Suprapubic skin (tissue), 4 donors: ENCODE data around the gene STIM1. TPM values are rescaled to one million over a fixed set of nuclear protein-coding genes. Genes with fewer than 3 reads are reported as not detected.

Experiments used
- DNase-seq, 2 donors: peaks; one replicate each; pipeline ENCODE4 v3.0.0-alpha.2; 2019; ENCODE audit warnings: low spot score in 2 of 2
- H3K27ac ChIP-seq: fragments of 200-600 bp; sonication (generic); one replicate; pipeline ENCODE4 v1.5.1; 2019
- H3K27me3 ChIP-seq: fragments of 200-600 bp; sonication (generic); one replicate; pipeline ENCODE4 v1.5.1; 2019
- H3K36me3 ChIP-seq: fragments of 200-600 bp; sonication (generic); one replicate; pipeline ENCODE4 v1.5.1; 2019
- H3K4me1 ChIP-seq: fragments of 200-600 bp; sonication (generic); one replicate; pipeline ENCODE4 v1.5.1; 2019
- H3K4me3 ChIP-seq: fragments of 200-600 bp; sonication (generic); one replicate; pipeline ENCODE4 v1.5.1; 2019; ENCODE audit warnings: mild to moderate bottlenecking
- H3K9me3 ChIP-seq: fragments of 200-600 bp; sonication (generic); one replicate; pipeline ENCODE4 v1.5.1; 2019
- EP300 ChIP-seq: sonication (generic); formaldehyde crosslinking; IDR thresholded peaks from one replicate; pipeline ENCODE4 v1.6.1; 2017; ENCODE audit warnings: antibody characterized with exemption
- POLR2A ChIP-seq, 2 donors: fragments of 450-650 bp; IDR thresholded peaks; one replicate each; pipeline ENCODE4 v1.6.1; 2017; ENCODE audit warnings: antibody characterized with exemption in 2 of 2, mild to moderate bottlenecking in 2 of 2, moderate library complexity in 2 of 2
- POLR2AphosphoS5 ChIP-seq, 3 donors: sonication (generic); formaldehyde crosslinking; IDR thresholded peaks; one replicate each; pipeline ENCODE4 v1.6.1; 2017; ENCODE audit warnings: antibody characterized with exemption in 3 of 3
- WGBS: methylation state at CpG from one replicate; pipeline ENCODE4 v1.1.5; 2018; 5-methylcytosine and 5-hydroxymethylcytosine counted together
- total RNA-seq, 4 donors: library from RNA; depleted of rRNA; stranded (reverse); fragments of >200 nt; gene quantifications; one replicate each; pipeline ENCODE4 v1.1.0, GENCODE V29; 2016
- TF ChIP-seq, protein P1 (sequence below), 2 donors: fragments of 200-600 bp in 1 of 2; fragments of 450-650 bp in 1 of 2; sonication (generic) in 1 of 2; IDR thresholded peaks; one replicate each; pipeline ENCODE4 v1.5.1; 2016 to 2019; ENCODE audit warnings: antibody characterized with exemption in 2 of 2, mild to moderate bottlenecking in 1 of 2, moderate library complexity in 1 of 2

The STIM1 gene
- total RNA-seq, 4 donors from 2014 or later: 58.4 to 70.2 (median 60.9) TPM

GRCh38 chr11:3888876-3889275, 33.4 kb downstream of the STIM1 start:
- Histone ChIP-seq H3K36me3 (no peaks in the 10 kb centered on the region), H3K27me3 (no peaks in the 10 kb centered on the region), H3K27ac (no peak overlapping the region), H3K9me3 (no peaks in the 10 kb centered on the region), H3K4me3 (no peak overlapping the region), H3K4me1 (peaks cover 27% of the 10 kb centered on the region)
- no peak for DNase-seq
- TF ChIP-seq EP300 (no peak), POLR2AphosphoS5 (IDR thresholded peaks at IDR 0.05) (no peak), POLR2A (IDR thresholded peaks at IDR 0.05) (no peak)
- TF ChIP-seq, protein P1, sequence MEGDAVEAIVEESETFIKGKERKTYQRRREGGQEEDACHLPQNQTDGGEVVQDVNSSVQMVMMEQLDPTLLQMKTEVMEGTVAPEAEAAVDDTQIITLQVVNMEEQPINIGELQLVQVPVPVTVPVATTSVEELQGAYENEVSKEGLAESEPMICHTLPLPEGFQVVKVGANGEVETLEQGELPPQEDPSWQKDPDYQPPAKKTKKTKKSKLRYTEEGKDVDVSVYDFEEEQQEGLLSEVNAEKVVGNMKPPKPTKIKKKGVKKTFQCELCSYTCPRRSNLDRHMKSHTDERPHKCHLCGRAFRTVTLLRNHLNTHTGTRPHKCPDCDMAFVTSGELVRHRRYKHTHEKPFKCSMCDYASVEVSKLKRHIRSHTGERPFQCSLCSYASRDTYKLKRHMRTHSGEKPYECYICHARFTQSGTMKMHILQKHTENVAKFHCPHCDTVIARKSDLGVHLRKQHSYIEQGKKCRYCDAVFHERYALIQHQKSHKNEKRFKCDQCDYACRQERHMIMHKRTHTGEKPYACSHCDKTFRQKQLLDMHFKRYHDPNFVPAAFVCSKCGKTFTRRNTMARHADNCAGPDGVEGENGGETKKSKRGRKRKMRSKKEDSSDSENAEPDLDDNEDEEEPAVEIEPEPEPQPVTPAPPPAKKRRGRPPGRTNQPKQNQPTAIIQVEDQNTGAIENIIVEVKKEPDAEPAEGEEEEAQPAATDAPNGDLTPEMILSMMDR (IDR thresholded peaks at IDR 0.05): no peak

DNA sequence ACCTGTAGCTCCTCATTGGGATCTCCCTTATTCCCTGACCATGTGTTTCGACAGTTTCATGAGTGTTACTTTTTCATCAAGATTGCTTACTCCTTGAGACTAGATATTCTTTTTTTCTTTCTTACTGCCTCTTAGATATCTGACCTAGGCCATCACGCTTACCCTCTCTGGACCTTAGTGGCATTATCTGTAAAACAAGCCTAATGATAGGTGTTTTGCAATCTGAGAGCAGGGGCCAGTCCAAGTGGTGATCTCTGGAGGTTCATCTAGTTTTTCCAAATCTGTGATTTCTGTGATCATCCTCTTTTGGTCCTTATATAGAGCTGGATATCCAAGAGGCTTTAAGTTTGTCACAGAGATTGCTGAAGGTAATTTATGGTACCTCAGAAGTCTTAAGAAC, 34.5 kb downstream of the STIM1 start:
- WGBS: 99% methylated on average over 2 of the region's 2 CpGs
- Histone ChIP-seq H3K9me3 (no peaks in the 10 kb centered on the region), H3K4me3 (no peak overlapping the region), H3K4me1 (peaks cover 31% of the 10 kb centered on the region), H3K36me3 (no peaks in the 10 kb centered on the region), H3K27me3 (no peaks in the 10 kb centered on the region), H3K27ac (no peak overlapping the region)
- DNase-seq: no peak
- TF ChIP-seq, protein P1 (IDR thresholded peaks at IDR 0.05): no peak
- TF ChIP-seq POLR2AphosphoS5 (IDR thresholded peaks at IDR 0.05): no peak

- Histone ChIP-seq H3K27ac (no peak overlapping the region), H3K27me3 (no peaks in the 10 kb centered on the region), H3K36me3 (no peaks in the 10 kb centered on the region), H3K9me3 (no peaks in the 10 kb centered on the region), H3K4me3 (no peak overlapping the region), H3K4me1 (peaks cover 33% of the 10 kb centered on the region)
- WGBS: 79% methylated on average over 1 of the region's 1 CpG
- no peak for DNase-seq
- TF ChIP-seq, protein P1 (IDR thresholded peaks at IDR 0.05): no peak
- no peak for TF ChIP-seq POLR2AphosphoS5 (IDR thresholded peaks at IDR 0.05)
- TF ChIP-seq POLR2A (IDR thresholded peaks at IDR 0.05): no peak
- no peak for TF ChIP-seq EP300
These were observed 35.3 kb downstream of the STIM1 start for GRCh38 chr11:3890806-3891205.

- 94% methylated on average over 1 of the region's 1 CpG for WGBS
- no peak for DNase-seq
- peaks cover 36% of the 10 kb centered on the region for H3K4me1 ChIP-seq
- TF ChIP-seq EP300 (no peak), POLR2AphosphoS5 (IDR thresholded peaks at IDR 0.05) (no peak), POLR2A (IDR thresholded peaks at IDR 0.05) (no peak)
- TF ChIP-seq, protein P1 (IDR thresholded peaks at IDR 0.05): no peak
- no peak overlapping the region for H3K4me3 ChIP-seq
- no peak overlapping the region for H3K27ac ChIP-seq
- H3K9me3 ChIP-seq: no peaks in the 10 kb centered on the region
- H3K27me3 ChIP-seq: no peaks in the 10 kb centered on the region
- no peaks in the 10 kb centered on the region for H3K36me3 ChIP-seq
These were observed 36.3 kb downstream of the STIM1 start for GRCh38 chr11:3891751-3892150.

GRCh38 chr11:3892156-3892555, 36.7 kb downstream of the STIM1 start:
- Histone ChIP-seq H3K36me3 (no peaks in the 10 kb centered on the region), H3K9me3 (no peaks in the 10 kb centered on the region), H3K27me3 (no peaks in the 10 kb centered on the region), H3K4me1 (peaks cover 40% of the 10 kb centered on the region), H3K4me3 (no peak overlapping the region), H3K27ac (no peak overlapping the region)
- TF ChIP-seq, protein P1 (IDR thresholded peaks at IDR 0.05): no peak
- TF ChIP-seq POLR2A (IDR thresholded peaks at IDR 0.05) (no peak), POLR2AphosphoS5 (IDR thresholded peaks at IDR 0.05) (no peak), EP300 (no peak)
- WGBS: 94% methylated on average over 2 of the region's 2 CpGs
- DNase-seq: no peak
